Measurements from ENCODE around the gene CLEC18B. TPM values are rescaled to one million over a fixed set of nuclear protein-coding genes. Genes with fewer than 3 reads are reported as not detected.
"Not testable (repeated sequence)": the region's sequence is repeated elsewhere in the genome, so short reads cannot be mapped to it uniquely, and the experiment has no call there.

The CLEC18B gene
- total RNA-seq, 2 experiments from 2014 or later: 0.32 TPM; not detected in 1

DNA sequence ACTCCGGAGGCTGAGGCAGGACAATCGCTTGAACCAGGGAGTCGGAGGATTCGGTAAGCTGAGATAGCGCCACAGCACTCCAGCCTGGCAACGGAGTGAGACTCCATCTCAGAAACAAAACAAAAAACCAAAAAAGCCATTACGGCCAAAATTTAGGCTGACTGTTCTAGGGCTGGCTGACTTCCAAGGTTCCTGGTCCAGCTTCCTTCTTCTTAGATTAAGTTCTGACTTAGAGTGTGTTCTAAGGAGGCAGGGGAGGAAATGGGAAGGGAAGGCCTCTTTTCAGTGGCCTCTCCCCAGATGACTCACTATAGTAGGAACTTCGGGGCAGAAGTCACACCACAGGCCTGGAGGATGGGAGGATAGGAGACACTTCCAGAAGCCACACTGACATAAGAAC is 27.7 kb upstream of the CLEC18B start:
- POLR2A ChIA-PET: no interaction called here
- CTCF ChIA-PET: no interaction called here

DNA sequence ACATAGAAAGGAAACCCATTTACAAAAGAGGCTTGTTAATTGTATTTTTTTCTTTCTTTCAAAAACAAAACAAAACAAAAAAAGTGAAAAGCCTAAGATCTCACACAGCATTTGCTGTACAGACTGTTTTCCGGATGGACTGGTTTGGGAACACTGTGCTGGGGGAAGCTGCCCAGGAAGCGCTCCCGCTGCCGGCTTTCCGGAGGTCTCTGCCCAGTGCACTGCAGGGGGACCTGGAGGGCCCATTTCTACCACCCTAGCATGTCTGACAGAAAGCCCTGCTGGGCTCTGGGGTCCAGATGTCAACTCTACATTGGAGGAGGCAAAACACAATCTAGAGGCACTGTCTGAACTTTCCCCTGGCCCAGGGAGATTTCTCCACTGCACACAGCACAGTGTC is 26.3 kb upstream of the CLEC18B start:
- ChIA-PET POLR2A (no interaction called here), CTCF (no interaction called here)

DNA sequence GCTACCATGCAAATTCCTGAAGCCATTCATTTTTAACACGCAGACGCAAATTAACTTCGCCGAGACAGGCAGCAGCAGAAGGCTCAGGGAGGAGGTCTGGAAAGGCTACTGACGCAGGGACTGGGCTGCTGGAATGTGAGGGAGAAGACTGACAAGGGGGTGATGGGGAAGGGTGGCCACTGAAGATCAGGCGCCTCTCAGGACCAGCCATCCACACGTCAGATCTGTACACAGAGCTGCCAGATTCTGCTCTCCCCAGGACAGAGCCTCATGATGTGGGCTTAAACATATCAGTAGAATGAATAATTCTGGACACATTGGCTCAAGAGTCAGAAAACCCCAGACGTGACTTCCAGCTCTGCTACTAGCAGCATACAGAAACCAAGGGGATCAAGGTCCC is 25.6 kb upstream of the CLEC18B start:
- CTCF ChIA-PET: no interaction called here
- POLR2A ChIA-PET: no interaction called here

DNA sequence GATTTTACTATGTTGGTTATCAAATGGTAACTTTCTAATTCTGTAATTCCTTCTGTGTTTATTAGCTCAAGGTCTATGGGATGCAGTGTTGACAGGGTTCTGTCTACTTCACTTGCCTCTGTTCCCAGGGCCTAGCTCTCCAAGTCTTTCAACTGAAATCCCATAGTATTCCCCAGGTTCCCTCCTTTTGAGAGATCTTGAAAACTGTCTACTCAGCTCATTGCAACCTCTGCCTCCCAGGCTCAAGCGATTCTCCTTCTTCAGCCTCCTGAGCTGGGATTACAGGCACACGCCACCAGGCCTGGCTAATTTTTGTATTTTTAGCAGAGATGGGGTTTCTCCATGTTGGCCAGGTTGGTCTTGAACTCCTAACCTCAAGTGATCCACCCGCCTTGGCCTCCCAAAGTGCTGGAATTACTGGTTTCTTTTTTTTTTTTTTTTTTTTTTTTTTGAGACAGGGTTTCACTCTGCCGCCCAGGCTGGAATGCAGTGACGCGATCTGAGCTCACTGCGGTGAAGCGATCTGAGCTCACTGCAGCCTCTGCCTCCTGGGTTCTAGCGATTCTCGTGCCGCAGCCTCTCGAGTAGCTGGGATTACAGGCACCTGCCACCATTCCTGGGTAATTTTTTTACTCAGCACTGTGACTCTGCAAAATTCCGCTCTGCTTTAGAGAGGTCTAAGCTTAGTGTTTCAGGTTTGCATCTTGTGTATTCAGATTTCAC is 22.5 kb upstream of the CLEC18B start:
- CTCF ChIA-PET, POLR2A ChIA-PET: not testable (repeated sequence)

DNA sequence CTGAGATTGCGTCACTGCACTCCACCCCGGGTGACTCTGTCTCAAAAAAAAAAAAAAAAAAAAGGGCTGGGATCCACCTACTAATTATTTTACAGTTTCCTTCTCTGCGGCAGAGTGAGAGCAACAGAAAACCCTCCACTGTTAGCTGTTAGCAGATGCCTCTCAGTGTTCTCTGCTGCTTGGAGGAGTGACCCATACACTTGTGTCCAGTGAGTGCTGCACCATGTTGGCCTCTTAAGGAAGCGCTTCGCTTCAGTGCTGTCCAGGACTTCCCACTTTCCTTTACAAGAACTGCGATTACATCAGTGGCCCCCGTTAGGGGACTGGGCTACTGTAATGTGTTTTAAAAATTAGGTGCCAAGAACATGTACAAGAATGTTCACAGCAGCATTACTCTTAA is 18.4 kb upstream of the CLEC18B start:
- POLR2A ChIA-PET: no interaction called here

DNA sequence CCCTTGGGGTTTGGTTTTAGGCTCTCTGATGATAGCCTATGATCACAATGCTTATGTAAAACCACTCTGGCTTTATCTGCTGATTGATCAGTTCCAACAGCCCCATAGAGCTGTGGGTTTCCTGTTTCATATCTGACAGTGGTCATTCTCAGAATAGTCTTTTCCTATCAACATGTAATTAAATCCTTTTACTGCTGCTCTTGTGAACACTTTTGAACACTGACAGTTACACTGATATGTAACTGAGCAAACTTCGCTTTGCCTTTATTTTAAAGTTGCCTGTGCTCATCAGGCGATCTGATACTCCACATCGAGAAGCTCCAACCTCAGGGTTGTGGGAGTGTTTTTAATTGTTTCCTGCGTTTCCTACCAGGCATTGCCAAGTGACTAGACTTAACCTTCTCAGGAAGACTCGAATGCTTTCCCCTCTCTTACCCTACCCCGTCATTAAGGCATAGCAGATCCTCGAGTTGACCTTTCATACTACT is 17.3 kb upstream of the CLEC18B start:
- POLR2A ChIA-PET: no interaction called here

More for the DNA sequence above, 18.4 kb upstream of the CLEC18B start:
- CTCF ChIA-PET: no interaction called here

DNA sequence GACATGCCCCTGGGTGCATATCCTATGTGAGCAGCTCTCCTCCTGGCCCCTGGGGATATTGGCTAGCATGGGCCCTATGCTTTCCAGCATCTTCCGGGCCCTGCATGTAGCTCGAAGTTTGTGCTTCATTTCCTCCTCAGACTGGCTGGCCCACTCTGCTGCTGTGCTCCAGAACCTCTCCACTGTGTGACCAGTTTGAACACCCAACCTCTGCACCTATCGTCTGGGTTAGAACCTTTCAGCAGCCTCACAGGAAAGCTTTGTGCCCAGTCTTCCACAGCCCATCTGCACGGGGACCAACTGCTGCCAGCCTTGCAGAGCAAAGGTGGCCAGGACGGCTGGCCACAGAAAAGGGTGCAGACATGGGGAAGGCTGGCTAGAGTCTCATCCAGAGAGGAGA is 10.2 kb upstream of the CLEC18B start:
- CTCF ChIA-PET: interaction anchor here (0.7 to 1.0 kb wide), 2 partner anchors 122 to 1767 kb away, joined by 3 read pairs; no protein-coding TSS in a partner anchor
- POLR2A ChIA-PET: no interaction called here

More for the DNA sequence above, 17.3 kb upstream of the CLEC18B start:
- CTCF ChIA-PET: interaction anchor here (0.6 kb wide), 1 partner anchor 424 kb away, joined by 3 read pairs; no protein-coding TSS in a partner anchor

DNA sequence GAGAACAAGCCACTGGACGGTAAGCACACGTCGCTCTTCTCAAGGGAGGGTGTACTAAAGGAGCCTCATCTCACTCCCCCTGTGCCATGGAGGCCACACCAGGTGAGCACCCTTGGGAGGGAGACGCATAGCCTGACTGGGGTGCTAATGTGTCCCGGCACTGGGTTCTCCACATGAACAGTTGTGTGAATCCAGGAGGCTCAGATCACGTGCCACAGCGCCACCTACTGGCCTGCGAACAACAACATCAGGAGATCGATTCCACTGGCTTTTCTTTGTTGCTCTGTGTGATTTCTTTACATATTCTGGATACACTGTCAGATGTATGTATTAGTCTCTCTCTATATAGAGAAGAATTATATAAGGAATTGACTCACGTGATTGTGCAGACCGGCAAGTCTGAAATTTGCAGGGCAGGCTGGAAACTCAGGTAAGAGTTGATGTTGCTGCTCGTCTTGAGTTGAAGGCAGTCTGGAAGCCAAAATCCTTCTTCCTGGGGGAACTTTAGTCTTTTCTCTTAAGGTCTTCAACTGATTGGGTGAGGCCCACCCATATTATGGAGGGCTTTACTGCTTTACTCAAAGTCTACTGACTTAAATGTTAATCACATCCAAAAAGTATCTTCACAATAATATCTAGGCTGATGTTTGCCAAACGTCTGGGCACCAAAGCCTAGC is 8.9 kb upstream of the CLEC18B start:
- CTCF ChIA-PET, POLR2A ChIA-PET: not testable (repeated sequence)

DNA sequence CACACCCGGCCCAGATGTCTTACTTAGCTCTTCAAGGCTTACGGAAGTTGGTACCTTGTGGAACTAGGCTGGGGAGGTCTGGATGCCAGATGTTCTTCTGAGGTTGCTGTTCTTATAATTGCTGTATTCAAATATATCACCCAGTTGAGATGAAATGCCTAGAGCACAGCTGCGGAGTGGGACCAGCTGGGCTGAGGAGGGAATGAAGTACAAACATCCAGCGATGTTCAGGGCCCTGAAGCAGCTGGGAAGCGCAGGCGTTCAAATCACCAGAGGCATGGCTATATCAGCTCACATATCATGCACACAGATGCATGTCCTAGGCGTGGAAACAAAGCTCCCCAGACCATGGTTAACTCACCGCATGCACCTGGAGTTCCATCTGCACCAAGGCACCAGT is 7.2 kb upstream of the CLEC18B start:
- POLR2A ChIA-PET, CTCF ChIA-PET: not testable (repeated sequence)

DNA sequence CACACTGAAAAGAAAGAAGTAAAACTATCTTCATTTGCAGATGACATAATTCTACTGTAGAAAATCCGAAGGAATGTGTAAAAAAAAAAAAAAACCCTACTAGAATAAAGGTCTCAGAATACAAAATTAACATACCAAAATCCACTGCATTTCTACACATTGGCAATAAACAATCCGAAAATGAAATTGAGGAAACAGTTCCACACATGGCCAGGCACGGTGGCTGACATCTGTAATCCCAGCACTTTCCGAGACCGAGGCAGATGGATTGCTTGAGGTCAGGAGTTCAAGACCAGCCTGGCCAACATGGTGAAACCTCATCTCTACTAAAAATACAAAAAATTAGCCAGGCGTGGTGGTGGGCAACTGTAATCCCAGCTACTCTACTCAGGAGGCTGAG is 4.5 kb upstream of the CLEC18B start:
- POLR2A ChIA-PET, CTCF ChIA-PET: not testable (repeated sequence)

DNA sequence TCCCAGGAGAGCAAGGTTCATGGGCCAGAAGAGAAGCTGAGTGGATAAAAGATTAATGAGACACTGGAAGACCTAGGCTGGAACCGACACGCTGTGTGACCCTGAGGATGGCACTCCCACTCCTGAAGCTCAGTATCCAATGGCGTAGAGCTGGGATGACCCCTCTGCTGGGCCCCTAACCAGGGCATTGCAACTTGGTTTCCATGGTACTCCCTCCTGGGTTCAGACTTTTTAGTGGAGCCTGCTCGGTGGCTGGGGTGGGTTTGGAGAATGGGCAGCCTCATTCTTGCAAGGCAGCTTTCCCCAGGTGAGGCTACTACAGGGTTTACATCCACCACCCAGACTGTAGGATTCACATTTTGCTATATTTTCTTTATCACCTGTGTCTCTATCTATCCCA is 2.4 kb upstream of the CLEC18B start:
- CTCF ChIA-PET: interaction anchor here (0.7 kb wide), 1 partner anchor 108 kb away, joined by 3 read pairs; no protein-coding TSS in a partner anchor
- POLR2A ChIA-PET: not testable (repeated sequence)

DNA sequence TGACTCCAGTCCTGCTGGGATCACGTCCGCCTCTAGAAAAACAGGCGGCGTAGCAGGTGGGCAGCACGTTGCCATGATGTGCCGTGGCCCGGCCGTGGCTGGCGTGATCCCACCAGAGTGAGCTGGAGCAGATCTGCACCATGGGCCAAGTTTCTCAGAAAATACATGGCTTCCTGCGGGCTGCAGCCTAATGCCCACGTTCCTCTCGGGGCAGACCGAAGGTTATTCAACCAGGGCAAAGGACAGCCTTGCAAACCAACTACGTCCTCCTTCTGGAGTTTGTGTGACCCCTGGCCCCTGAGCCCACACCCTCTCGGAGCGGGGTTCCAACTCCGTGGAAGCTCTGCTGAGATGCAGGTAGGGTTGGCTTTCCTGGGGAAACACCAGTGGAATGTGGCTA is 808 bp upstream of the CLEC18B start:
- CTCF ChIA-PET: not testable (repeated sequence)

DNA sequence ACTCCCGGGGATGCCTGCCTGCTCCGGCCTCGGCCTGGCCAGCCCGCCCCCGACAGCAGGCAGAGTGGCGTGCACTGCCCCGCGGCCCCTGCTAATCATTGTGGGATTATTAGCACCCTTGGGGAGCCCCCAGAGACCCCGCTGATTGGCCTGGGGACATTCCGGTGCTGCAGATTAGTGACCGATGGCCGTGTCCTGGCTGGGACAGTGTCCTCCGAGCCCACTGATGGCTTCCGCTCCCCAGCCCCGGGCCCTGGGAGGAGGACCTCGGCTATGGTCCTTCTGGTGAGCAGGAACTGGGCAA is 156 bp upstream of the CLEC18B start:
- POLR2A ChIA-PET, CTCF ChIA-PET: not testable (repeated sequence)

More for the DNA sequence above, 808 bp upstream of the CLEC18B start:
- POLR2A ChIA-PET: not testable (repeated sequence)

DNA sequence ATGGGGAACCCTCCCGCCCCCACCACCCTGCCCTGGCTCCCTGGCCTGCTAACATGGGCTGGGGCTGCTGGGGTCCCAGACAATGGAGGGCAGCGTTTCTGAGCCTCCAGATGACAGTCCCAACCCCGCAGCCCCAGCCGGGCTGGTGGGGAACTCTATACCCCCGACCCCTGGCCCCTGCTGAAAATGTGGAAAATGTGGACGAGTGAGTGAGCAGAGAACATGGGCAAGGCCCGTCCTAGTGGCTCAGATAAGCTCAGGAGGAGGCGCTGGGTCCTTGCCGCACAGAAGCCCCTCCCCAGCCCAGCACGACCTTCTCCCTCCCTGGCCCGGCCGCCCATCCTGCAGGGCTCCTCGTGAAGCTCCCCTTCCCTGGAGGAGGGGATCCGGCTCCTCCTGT is 1.5 kb downstream of the CLEC18B start:
- CTCF ChIA-PET, POLR2A ChIA-PET: not testable (repeated sequence)

DNA sequence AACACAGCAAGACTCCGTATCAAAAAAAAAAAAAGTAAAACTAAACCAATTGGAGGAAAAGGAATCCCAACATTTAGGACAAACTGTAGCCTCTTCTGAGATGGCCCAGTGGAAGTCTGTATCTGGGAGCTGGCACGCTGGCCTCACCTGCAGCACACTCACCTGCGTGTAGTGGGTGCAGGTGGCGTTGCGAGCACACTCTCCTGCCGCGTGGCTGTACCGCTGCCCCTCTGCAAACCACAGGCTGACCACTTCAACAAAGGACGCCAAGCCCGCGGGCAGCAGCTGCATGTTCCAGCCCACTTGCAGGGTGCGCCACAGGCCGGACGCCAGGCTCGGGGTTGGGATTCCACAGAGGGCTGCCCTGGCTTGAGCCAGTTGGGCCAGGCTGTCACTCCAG is 3.4 kb downstream of the CLEC18B start:
- CTCF ChIA-PET, POLR2A ChIA-PET: not testable (repeated sequence)

DNA sequence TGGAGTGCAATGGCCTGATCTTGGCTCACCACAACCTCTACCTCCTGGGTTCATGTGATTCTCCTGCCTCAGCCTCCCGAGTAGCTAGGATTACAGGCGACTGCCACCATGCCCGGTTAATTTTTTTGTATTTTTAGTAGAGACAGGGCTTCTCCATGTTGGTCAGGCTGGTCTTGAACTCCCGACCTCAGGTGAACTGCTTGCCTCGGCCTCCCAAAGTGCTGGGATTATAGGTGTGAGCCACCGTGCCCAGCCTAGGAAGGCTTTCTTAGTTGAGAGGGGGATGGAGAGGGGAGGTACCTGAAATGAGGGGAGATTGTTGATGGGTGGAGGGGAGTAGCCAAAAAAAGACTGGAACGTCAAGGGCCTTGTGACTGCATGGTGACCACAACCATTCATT is 7.4 kb downstream of the CLEC18B start:
- POLR2A ChIA-PET, CTCF ChIA-PET: not testable (repeated sequence)

DNA sequence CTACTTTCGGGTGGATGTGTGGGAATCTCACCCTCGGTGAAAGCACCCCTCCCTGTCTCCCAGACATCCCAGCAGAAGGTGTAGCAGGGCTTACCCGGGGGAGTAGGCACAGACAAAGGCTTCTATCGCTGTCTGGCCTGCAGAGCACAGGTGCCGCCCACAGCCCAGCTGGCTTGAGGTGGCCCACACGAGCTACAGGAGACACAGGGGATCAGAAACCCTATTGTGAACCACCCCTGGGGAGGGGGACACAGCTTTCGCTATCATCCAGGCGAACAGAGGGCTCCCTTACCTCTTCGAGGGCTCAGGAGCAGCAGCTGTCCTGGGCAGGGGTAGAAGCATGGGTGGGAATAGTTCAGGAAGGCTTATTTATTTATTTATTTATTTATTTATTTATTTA is 7.8 kb downstream of the CLEC18B start:
- CTCF ChIA-PET, POLR2A ChIA-PET: not testable (repeated sequence)

DNA sequence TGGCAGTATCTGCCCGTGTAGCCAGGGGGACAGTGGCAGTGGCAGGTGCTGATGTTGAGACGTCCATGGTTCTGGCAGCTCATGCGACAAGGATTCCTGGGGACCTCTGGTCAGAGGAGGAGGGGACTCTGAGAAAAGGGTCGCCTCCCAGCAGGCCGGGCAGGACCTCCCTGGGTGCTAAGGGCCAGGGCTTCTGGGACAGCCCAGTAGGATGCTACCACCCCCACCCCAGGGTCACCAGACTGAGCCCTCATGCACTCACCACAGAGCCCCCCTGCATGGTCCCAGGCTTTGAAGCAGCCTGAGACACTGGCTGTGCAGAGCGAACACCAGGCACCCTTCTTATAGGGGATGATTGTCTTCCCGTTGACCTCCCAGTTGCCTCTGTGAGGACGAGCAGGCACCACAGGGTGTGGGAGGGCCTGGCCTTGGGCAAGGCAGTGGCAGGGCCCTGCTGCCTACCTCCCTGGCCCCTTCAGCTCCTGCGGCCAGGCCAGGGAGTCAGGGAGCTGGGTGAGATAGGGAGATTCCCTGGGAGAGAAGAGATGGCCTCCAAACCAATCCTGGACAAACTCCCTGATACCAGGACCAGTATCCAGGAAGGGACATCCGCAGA is 8.4 kb downstream of the CLEC18B start:
- POLR2A ChIA-PET, CTCF ChIA-PET: not testable (repeated sequence)

DNA sequence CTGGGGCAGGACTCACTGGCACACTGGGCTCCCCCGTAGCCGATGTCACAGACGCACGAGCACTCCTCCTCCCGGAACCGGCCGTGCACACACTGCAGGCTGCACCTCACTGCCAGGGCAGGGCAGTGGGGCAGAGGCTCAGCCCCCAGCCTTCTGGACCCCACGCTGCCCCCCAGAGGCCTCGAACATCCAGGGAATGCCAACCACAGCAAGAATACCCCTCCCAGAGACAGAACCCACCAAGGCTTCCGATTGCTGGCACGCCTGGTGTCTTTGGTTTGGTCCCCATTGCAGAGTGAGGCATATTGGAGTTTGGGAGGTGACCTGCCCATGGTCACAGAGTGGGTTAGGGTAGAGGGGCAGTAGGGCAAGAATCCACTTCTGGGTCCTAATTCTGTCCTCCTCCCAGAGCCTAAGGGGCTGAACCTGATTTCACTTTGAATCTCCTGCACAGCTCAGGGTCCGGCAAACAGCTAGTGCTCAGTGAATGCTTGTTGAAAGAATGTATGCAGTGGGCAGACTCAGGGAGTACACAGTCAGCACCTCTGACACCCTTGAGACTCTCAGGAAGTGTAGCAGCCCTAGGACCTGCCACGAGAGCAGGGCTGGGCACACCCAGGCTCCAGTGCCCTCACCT is 9.0 kb downstream of the CLEC18B start:
- POLR2A ChIA-PET, CTCF ChIA-PET: not testable (repeated sequence)

DNA sequence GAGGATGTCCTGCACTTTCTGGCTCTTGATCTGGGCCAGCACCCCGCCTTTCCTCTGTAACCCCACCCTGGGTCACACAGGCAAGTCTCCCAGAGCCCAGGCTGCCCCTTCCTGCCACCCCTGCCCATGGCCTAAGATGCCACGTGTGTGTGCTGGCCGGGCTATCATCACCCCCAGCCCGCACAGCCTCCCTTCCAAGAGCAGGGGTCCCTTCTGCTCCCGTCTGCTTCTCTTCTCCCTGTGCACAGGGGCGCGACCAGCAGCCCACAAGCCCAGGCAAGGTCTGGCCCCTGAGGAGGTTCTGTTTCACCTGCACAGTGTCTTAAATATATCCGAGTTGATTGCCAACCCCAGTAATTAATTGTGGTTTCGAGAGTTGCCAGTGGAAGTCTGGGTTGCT is 10.3 kb downstream of the CLEC18B start:
- POLR2A ChIA-PET, CTCF ChIA-PET: not testable (repeated sequence)
